ENCODE results near the gene IL21.

DNA sequence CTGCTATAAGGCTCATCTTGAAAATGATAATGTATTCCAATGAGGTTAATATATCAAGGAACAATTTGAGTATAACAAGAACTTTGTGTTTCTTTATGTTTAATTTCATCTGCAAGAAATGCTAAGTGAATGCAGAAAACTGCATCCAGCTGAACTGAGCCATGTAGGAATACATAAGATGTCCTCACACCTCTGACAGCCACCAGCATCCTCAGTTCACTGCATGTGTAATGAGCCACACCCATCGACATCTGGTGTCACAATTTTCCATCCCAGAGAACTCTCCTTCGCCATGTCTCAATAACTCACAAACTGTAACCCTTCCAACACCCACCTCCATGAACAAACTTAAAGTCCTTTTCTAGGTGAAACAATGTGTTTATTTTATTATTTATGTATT lies 3.3 kb upstream of the IL21 start:
- no peak for TF ChIP-seq CTCF (IDR thresholded peaks at IDR 0.05)
- no peak for TF ChIP-seq POLR2A (IDR thresholded peaks at IDR 0.05)
